H9 (cell line): Measurements from ENCODE around the gene DUSP28. TPM values are rescaled to one million over a fixed set of nuclear protein-coding genes. Genes with fewer than 3 reads are reported as not detected.

Source experiments
- DNase-seq: peaks from one replicate; pipeline ENCODE4 v3.0.0-alpha.2; 2017
- H2AFZ ChIP-seq: one replicate; pipeline ENCODE4 v1.6.1; 2013; ENCODE audit warnings: mild to moderate bottlenecking, low read length, control low read depth, moderate library complexity
- H2AK5ac ChIP-seq: 2 replicates; pipeline ENCODE4 v1.6.1; 2013; ENCODE audit warnings: low read length, control low read depth, mixed read lengths; ENCODE audit not compliant: insufficient read length
- H2BK120ac ChIP-seq: one replicate; pipeline ENCODE4 v1.6.1; 2013; ENCODE audit warnings: low read depth, mild to moderate bottlenecking, low read length, control low read depth, inconsistent platforms; ENCODE audit not compliant: poor library complexity, severe bottlenecking
- H2BK12ac ChIP-seq: 2 replicates; pipeline ENCODE4 v1.6.1; 2013; ENCODE audit warnings: low read length, control low read depth, mixed read lengths, low read depth; ENCODE audit not compliant: insufficient read length
- H2BK15ac ChIP-seq: 2 replicates; pipeline ENCODE4 v1.6.1; 2013; ENCODE audit warnings: low read depth, low read length, control low read depth
- H2BK20ac ChIP-seq: one replicate; pipeline ENCODE4 v1.6.1; 2013; ENCODE audit warnings: low read depth, mild to moderate bottlenecking, low read length, control low read depth, inconsistent platforms; ENCODE audit not compliant: poor library complexity, severe bottlenecking
- H2BK5ac ChIP-seq: 2 replicates; pipeline ENCODE4 v1.6.1; 2013; ENCODE audit warnings: low read length, control low read depth, mixed read lengths; ENCODE audit not compliant: insufficient read length
- H3K14ac ChIP-seq: 2 replicates; pipeline ENCODE4 v1.6.1; 2013; ENCODE audit warnings: low read length, control low read depth; ENCODE audit not compliant: insufficient read depth
- H3K18ac ChIP-seq: 2 replicates; pipeline ENCODE4 v1.6.1; 2013; ENCODE audit warnings: low read depth, mild to moderate bottlenecking, mixed read lengths, low read length, control low read depth; ENCODE audit not compliant: insufficient read length
- H3K23ac ChIP-seq: 2 replicates; pipeline ENCODE4 v1.6.1; 2013; ENCODE audit warnings: low read length, control low read depth, mixed read lengths, low read depth; ENCODE audit not compliant: insufficient read length
- H3K23me2 ChIP-seq: 2 replicates; pipeline ENCODE4 v1.6.1; 2013; ENCODE audit warnings: low read depth, mild to moderate bottlenecking, mixed read lengths, low read length, control low read depth; ENCODE audit not compliant: insufficient read length, poor library complexity, severe bottlenecking
- H3K27ac ChIP-seq: 2 replicates; pipeline ENCODE4 v1.5.1; 2013; ENCODE audit warnings: low read length, control low read depth, mixed read lengths, low read depth; ENCODE audit not compliant: insufficient read length
- H3K27me3 ChIP-seq: 2 replicates; pipeline ENCODE4 v1.6.1; 2013; ENCODE audit warnings: low read length, control low read depth, inconsistent platforms; ENCODE audit not compliant: insufficient read depth
- H3K4ac ChIP-seq: 2 replicates; pipeline ENCODE4 v1.6.1; 2013; ENCODE audit warnings: low read depth, mild to moderate bottlenecking, control low read depth, inconsistent platforms, low read length, moderate library complexity
- H3K4me1 ChIP-seq: 2 replicates; pipeline ENCODE4 v1.6.1; 2013; ENCODE audit warnings: low read length, control low read depth, inconsistent platforms; ENCODE audit not compliant: insufficient read depth
- H3K4me2 ChIP-seq: 2 replicates; pipeline ENCODE4 v1.6.1; 2013; ENCODE audit warnings: low read length, control low read depth, mixed read lengths; ENCODE audit not compliant: insufficient read length, insufficient read depth
- H3K56ac ChIP-seq: 2 replicates; pipeline ENCODE4 v1.6.1; 2013; ENCODE audit warnings: low read depth, mild to moderate bottlenecking, mixed read lengths, low read length, control low read depth; ENCODE audit not compliant: insufficient read length
- H3K79me1 ChIP-seq: 2 replicates; pipeline ENCODE4 v1.6.1; 2013; ENCODE audit warnings: low read depth, mild to moderate bottlenecking, moderate library complexity, low read length, control low read depth, inconsistent platforms; ENCODE audit not compliant: insufficient read depth, poor library complexity, severe bottlenecking
- H3K79me2 ChIP-seq: 2 replicates; pipeline ENCODE4 v1.6.1; 2013; ENCODE audit warnings: low read length, control low read depth, inconsistent platforms; ENCODE audit not compliant: insufficient read depth
- H3K9ac ChIP-seq: 2 replicates; pipeline ENCODE4 v1.6.1; 2013; ENCODE audit warnings: low read length, control low read depth, mixed read lengths; ENCODE audit not compliant: insufficient read length; ENCODE audit errors: extremely low read depth
- H3K9me3 ChIP-seq: one replicate; pipeline ENCODE4 v1.6.1; 2013; ENCODE audit warnings: low read depth, low read length, inconsistent platforms; ENCODE audit not compliant: control insufficient read depth
- H3T11ph ChIP-seq: one replicate; pipeline ENCODE4 v1.6.1; 2013; ENCODE audit warnings: mild to moderate bottlenecking, low read length, control low read depth, inconsistent platforms
- H4K20me1 ChIP-seq: one replicate; pipeline ENCODE4 v1.6.1; 2013; ENCODE audit not compliant: control insufficient read depth, insufficient read length, insufficient read depth
- H4K5ac ChIP-seq: 2 replicates; pipeline ENCODE4 v1.6.1; 2013; ENCODE audit warnings: low read depth, mild to moderate bottlenecking, mixed read lengths, low read length, control low read depth; ENCODE audit not compliant: insufficient read length
- H4K8ac ChIP-seq: replicated peaks from 2 replicates; pipeline ENCODE4 v1.6.1; 2013; ENCODE audit warnings: low read length, control low read depth, mixed read lengths, low read depth; ENCODE audit not compliant: insufficient read length
- H4K91ac ChIP-seq: 2 replicates; pipeline ENCODE4 v1.6.1; 2013; ENCODE audit warnings: low read depth, mild to moderate bottlenecking, moderate library complexity, mixed read lengths, low read length, control low read depth; ENCODE audit not compliant: insufficient read length
- H3K27ac Mint-ChIP-seq, 3 experiments: 2 replicates in 2 of 3; 3 replicates in 1 of 3; pipeline ENCODE4 v1.8.0; 2020 to 2021; ENCODE audit warnings: mixed read lengths in 3 of 3, mild to moderate bottlenecking in 1 of 3, moderate library complexity in 1 of 3
- H3K27me3 Mint-ChIP-seq: 2 replicates; pipeline ENCODE4 v1.8.0; 2021; ENCODE audit warnings: low read depth, mild to moderate bottlenecking, moderate library complexity, mixed read lengths
- H3K36me3 Mint-ChIP-seq, 3 experiments: 2 replicates in 2 of 3; 3 replicates in 1 of 3; pipeline ENCODE4 v1.8.0; 2020 to 2021; ENCODE audit warnings: low read depth in 3 of 3, mixed read lengths in 3 of 3; ENCODE audit not compliant: insufficient read depth in 1 of 3
- H3K4me1 Mint-ChIP-seq, 2 experiments: 2 replicates each; pipeline ENCODE4 v1.8.0; 2020; ENCODE audit warnings: mixed read lengths in 2 of 2
- H3K4me3 Mint-ChIP-seq, 2 experiments: 2 replicates in 1 of 2; 3 replicates in 1 of 2; pipeline ENCODE4 v1.8.0; 2020 to 2021; ENCODE audit warnings: mild to moderate bottlenecking in 2 of 2, mixed read lengths in 2 of 2, moderate library complexity in 1 of 2
- H3K9me3 Mint-ChIP-seq, 2 experiments: 2 replicates in 1 of 2; 3 replicates in 1 of 2; pipeline ENCODE4 v1.8.0; 2020; ENCODE audit warnings: mild to moderate bottlenecking in 2 of 2, mixed read lengths in 2 of 2, moderate library complexity in 1 of 2
- WGBS: extraction: QIAGEN DNeasy Blood & Tissue Kit; methylation state at CpG from one replicate; pipeline ENCODE4 v1.1.7; 2013; ENCODE audit warnings: missing lambda C conversion rate, low lambda C conversion rate, mixed read lengths; ENCODE audit not compliant: insufficient read length; ENCODE audit errors: extremely low coverage; 5-methylcytosine and 5-hydroxymethylcytosine counted together
- total RNA-seq: library from RNA; stranded (reverse); gene quantifications from 2 replicates; pipeline ENCODE4 v1.2.1, GENCODE V29; 2021
- TF ChIP-seq, protein P1 (sequence below): fragments of 200-600 bp; sonication (generic); conservative IDR thresholded peaks from 3 replicates; pipeline ENCODE4 v1.8.0; 2021; ENCODE audit warnings: antibody characterized with exemption, mild to moderate bottlenecking

DUSP28 gene
- total RNA-seq, 1 experiment from 2014 or later, result 1.6 TPM

DNA sequence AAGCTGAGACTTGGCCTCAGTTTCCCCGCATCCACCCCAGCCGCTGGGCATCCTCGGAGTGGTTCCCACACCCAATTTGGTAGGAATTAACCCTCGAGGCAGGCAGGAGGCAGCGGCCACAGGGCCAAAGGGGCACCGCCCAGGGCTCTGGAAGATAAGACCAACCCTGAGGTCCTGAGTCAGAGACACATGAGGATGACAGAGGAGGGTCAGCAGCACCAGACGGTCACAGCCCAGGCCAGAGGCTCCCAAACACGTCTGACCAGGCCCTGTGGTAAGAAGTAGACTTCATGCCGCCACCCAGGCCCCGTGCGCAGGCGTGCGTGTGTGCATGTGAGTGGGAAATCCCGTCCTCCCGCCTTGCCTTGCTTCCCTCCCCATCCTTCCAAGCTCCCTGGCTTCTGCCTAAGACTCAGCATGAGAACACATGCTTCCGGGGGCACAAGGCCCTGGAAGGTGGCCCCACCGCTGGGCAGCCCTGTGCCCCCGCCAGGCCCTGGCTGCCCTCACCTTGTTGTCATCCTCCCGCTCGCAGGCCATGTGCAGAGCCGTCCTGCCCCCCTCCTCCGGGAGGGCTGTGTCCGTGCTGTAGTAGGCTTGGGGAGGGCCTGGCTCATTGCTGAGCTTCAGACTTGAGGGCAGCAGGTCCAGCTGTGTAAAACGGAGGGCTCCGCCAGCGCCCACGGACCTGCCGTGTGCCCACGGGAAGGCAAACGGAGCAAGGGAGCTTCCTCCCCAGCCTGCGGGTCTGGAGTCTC, 48.6 kb upstream of the DUSP28 start:
- no peak overlapping the region for H3K23ac ChIP-seq
- WGBS, result no CpG with 5 or more reads among the region's 31 CpGs

More for the DNA sequence above, 48.6 kb upstream of the DUSP28 start:
- no peak overlapping the region for H2BK20ac ChIP-seq
- no peak overlapping the region for H3T11ph ChIP-seq
- H3K4me1 Mint-ChIP-seq, result peaks cover 0 to 2% of the 10 kb centered on the region in 2 experiments; a peak in 1 of 4 replicates
- no peak overlapping the region for H2AFZ ChIP-seq
- H3K14ac ChIP-seq, result no peak overlapping the region; the same call in 1 of the 2 replicates
- H3K27ac ChIP-seq, result no peak overlapping the region
- H2BK15ac ChIP-seq, result no peak overlapping the region
- no peaks in the 10 kb centered on the region for H3K79me1 ChIP-seq
- H4K5ac ChIP-seq, result no peak overlapping the region
- H3K18ac ChIP-seq, result no peak overlapping the region
- H2BK120ac ChIP-seq, result no peak overlapping the region
- H3K4me2 ChIP-seq, result no peak overlapping the region
- no peak overlapping the region for H3K9ac ChIP-seq
- no peaks in the 10 kb centered on the region for H3K4me1 ChIP-seq
- H2AK5ac ChIP-seq, result no peak overlapping the region
- no peaks in the 10 kb centered on the region for H3K36me3 Mint-ChIP-seq
- H4K20me1 ChIP-seq, result no peaks in the 10 kb centered on the region
- H3K56ac ChIP-seq, result no peak overlapping the region
- no peaks in the 10 kb centered on the region for H3K79me2 ChIP-seq
- no peak overlapping the region for H2BK5ac ChIP-seq
- H3K27me3 Mint-ChIP-seq, result peaks cover 3% of the 10 kb centered on the region
- H3K23me2 ChIP-seq, result no peaks in the 10 kb centered on the region
- TF ChIP-seq, protein P1, sequence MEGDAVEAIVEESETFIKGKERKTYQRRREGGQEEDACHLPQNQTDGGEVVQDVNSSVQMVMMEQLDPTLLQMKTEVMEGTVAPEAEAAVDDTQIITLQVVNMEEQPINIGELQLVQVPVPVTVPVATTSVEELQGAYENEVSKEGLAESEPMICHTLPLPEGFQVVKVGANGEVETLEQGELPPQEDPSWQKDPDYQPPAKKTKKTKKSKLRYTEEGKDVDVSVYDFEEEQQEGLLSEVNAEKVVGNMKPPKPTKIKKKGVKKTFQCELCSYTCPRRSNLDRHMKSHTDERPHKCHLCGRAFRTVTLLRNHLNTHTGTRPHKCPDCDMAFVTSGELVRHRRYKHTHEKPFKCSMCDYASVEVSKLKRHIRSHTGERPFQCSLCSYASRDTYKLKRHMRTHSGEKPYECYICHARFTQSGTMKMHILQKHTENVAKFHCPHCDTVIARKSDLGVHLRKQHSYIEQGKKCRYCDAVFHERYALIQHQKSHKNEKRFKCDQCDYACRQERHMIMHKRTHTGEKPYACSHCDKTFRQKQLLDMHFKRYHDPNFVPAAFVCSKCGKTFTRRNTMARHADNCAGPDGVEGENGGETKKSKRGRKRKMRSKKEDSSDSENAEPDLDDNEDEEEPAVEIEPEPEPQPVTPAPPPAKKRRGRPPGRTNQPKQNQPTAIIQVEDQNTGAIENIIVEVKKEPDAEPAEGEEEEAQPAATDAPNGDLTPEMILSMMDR, result no peak
- peak overlapping the region in 1 of 3 experiments; percentile 83; a peak in 1 of 7 replicates for H3K27ac Mint-ChIP-seq
- H4K8ac ChIP-seq, result no peak overlapping the region
- no peaks in the 10 kb centered on the region for H3K9me3 ChIP-seq
- no peaks in the 10 kb centered on the region for H3K27me3 ChIP-seq
- no peak overlapping the region for H3K4ac ChIP-seq
- no peak overlapping the region for H4K91ac ChIP-seq
- H3K9me3 Mint-ChIP-seq, result 0 out of 5 replicates have a peak, but pooled peaks cover 0 to 2% of the 10 kb centered on the region in 2 experiments
- no peak overlapping the region for H2BK12ac ChIP-seq
- peak; percentile 22 for DNase-seq
- H3K4me3 Mint-ChIP-seq, result no peak overlapping the region
